Renal cortex interstitium (tissue), 11 donors: ENCODE measurements around the gene BRD7. TPM values are rescaled to one million over a fixed set of nuclear protein-coding genes. Genes with fewer than 3 reads are reported as not detected.
A peak's percentile ranks its signal among the peaks of the same experiment; 100 is the strongest.

ENCODE experiments used
- DNase-seq, 11 donors: peaks; one replicate each; pipeline ENCODE4 v3.0.0-alpha.2; 2013; ENCODE audit warnings: low read depth in 9 of 11, low spot score in 4 of 11; ENCODE audit errors: extremely low read depth in 1 of 11
- polyA plus RNA-seq, 3 donors: library from polyadenylated mRNA; unstranded; fragments of 120-200 nt; gene quantifications; one replicate each; pipeline ENCODE4 v1.2.1, GENCODE V29; 2013; ENCODE audit not compliant: insufficient read length in 3 of 3

The BRD7 gene
- polyA plus RNA-seq, 3 donors = 96.2 to 140 (median 117) TPM

- DNase-seq = no peak
Observed at GRCh38 chr16:50335196-50335958, 33.4 kb downstream of the BRD7 start.

GRCh38 chr16:50334106-50334975 lies 34.4 kb downstream of the BRD7 start:
- DNase-seq = no peak

- no peak for DNase-seq
Observed at GRCh38 chr16:50332599-50332998, 36.2 kb downstream of the BRD7 start.

- no peak for DNase-seq
Observed at GRCh38 chr16:50331570-50331969, 37.2 kb downstream of the BRD7 start.

DNA sequence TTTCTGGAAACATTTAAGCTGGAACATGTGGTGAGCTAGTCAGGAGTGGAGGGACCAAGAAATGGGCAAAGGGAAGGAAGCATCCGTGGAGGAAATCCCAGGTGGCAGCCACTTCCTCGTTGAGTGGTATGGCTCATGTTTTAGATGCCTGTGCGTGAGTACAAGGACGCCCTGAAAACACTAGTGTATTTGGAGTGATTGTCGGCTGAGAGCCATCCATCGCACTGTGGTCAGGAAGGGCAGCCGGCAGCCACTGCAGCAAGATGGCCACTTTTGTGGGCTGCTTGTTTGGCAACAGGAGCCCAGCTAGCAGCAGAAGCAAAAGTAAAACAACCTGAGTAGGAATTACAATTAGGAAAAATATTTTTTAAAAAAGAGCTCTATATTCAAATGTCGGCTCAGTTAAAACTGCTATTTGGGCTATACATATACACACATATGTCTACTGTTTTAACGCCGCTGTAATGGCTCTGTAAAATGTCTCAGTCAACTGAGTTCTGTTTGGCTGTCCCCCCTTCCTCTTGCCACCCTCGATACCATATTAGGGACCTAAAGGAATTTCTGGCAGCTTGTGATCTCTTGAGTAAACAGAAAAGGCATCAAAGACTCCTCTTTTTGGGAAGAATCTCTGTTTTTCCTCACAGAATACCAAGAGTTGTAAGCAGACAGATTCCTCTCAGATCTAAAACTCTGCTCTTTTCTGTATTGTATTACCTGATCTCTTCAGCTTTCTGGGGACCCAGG lies 39.2 kb downstream of the BRD7 start:
- no peak for DNase-seq

DNA sequence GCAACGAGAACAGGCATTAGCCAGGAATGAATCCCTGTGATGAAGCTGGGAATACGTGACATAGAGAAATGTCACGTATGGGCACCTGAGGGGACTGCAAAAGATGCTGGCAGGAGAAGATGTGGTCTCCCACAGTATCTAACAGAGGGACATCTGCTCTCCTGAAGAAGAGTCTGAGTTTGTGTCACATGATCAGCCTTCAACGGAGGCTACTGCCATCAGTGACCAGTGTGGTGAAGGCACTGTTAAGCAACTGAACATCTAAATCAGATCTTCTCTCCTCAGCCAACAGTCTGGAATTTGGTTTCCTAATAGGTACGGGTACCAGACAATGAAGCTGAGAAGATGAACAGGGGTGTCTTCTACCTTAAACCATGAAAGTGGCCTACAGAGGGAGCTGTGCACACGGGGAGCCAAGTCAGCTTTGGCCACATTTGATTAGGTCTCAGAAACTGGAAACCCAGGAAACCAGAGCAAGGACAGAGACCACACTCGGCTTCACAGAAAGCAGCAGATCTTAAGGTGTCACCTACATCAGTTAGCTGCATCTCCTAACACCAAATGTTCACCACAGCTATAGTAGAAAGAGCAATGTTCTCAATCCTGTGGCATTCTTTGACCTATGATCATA lies 41.8 kb downstream of the BRD7 start:
- DNase-seq = no peak

- no peak for DNase-seq
Observed at GRCh38 chr16:50326264-50326663, 42.5 kb downstream of the BRD7 start.

DNA sequence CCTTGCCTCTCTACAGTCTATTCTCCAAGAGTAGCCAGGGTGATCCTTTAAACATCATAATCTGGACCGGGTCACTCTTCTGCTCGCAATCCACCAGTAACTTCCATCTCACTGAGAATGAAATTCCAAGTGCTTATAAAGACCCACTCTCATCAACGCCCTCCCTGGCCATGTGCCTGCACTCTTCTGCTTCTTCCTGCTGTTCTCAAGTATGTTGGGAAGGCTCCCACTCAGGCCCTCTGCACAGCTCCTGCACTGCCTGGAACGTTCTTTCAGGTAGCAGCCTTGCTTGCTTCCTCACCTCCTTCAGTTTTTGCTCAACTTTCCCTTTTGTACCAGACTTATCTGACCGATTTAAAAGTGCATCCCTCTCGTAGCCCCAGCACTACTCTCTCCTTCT lies 44.4 kb downstream of the BRD7 start:
- DNase-seq = no peak

DNA sequence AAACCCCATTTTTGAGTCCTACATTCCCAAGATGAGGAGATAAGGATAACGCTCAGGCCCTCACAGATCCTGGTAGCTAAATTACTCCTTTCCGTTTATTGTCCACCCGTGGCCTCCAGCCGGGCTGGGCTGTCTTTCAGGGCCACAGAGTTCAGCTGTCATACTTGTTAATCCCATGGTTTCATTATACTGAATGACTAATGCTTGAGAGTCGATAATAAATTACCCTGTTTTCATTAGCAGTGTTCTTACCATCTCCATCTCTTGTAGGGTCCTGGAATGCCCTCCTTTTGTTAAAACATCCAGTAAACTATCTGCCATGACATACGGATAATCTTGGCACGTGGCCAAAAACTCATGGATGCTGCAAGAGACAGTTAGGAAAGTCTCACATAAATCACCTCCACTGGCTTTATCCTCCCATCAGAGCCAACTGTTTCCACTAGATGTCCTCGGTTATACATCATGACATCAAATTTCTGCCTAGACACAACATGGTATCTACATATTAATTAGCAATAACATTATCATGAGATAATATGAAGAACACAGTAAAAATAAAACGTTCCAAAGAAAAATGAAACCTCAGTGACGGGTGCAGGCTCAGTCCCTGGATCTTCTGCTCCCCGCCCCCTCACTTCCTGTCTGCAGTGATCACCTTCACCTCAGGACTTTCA lies 45.3 kb downstream of the BRD7 start:
- DNase-seq = peak in 1 of 11 donors; percentile 16

DNA sequence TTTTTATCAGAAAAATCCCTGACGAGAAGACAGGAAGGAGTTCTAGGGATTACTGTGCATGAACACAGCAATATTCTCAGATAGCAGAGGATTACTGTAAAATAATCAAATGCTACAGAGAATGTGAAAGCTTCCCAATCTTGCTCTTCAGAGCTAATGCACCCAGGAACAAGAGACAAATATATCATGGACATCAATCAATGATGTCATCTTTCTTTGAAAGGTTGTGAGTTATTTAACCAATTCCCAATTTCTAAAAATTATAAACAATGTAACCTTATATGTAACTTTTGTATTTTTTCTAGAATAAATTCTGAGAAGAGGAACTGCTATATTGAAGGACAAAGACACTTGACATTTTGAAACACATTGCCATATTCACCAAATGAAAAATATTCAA lies 46.5 kb downstream of the BRD7 start:
- no peak for DNase-seq

DNA sequence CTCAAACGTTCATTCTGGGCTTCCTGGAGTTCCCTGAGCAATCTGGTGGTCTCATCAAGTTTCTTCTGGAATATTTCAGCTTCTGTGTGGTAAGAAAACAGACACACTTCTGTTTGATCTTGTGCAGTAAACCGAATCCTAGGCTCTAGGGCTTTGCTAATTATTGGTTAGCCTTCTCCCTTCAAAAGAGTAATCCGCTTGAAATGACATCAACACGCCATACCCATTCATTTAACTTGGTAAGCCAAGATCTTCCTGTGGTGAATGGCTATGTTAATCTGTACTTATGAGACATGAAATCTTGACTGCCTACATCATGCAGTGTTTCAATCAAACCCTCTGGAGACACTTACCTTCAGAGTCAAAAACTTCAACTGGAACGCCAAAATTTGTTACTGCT lies 48.5 kb downstream of the BRD7 start:
- DNase-seq = no peak

DNA sequence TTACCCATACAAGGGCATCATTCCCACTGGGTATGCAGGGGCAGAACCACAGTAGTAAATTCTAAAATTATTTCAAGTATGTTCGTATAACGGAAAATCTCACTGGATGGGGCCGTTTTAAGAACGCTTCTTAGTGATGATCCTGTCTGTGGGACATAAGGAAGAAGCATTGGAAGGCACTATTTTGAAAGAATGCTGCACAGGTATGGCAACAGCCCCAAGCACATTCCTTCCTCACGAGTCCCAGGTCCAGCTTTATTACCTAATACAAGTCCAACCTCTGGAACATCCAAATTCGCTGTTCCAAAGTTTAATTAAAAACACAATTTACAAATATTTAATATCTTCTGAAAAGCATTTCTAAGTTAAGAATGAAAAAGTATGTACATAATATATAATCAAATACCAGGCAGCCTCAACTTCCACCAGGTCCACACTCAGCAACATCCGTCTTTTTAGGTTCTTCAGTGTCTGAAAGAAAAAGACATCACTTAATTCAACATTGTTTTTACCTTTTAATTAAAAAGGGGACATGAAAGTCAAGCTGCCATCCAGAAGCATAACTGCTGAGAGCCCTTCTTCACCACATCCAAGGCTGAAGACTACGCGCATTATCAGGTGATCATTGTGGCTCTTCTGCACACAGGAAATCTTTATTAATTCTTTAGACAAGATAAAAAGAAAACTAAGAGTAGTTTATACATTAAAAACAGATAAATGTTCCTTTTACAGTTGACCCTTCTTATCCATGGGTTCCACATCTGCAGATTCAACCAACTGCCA lies 49.8 kb downstream of the BRD7 start:
- DNase-seq = no peak

GRCh38 chr16:50316848-50317630 lies 51.7 kb downstream of the BRD7 start:
- DNase-seq = no peak

GRCh38 chr16:50316102-50316847 lies 52.5 kb downstream of the BRD7 start:
- DNase-seq = no peak

- peak in 1 of 11 donors; percentile 30 for DNase-seq
Observed at GRCh38 chr16:50315346-50315997, 53.3 kb downstream of the BRD7 start.

DNA sequence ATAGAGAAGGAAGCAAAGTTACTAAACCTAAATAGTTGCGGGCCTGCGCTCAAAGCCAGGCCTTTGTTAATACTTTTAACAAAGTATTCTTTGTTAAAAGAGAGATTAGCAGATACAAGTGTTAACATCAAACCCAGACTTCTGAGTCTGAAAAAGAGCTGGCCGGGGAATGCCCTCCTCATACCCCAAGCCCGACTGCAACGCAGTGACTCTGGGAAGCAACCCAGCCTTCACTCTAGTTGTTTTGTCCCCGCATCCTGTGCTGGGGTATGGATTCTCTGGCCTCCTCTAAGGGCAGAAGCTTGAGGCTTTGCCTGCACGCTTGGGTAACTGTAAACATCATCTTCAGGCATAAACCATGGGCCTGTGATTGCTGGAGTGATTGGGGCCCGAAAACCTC lies 54.1 kb downstream of the BRD7 start:
- DNase-seq = no peak
